Spleen (tissue), 7 donors: ENCODE measurements around the gene MYO18B.

ENCODE experiments used
- CTCF ChIP-seq, 11 experiments: fragments of 200-600 bp in 7 of 11; fragments of 450-650 bp in 4 of 11; sonication (generic) in 4 of 11; IDR thresholded peaks in 8 of 11; conservative IDR thresholded peaks in 3 of 11; 1 replicate in 7 of 11; 2 replicates in 4 of 11; pipeline versions ENCODE4 v1.4.0 to v1.8.0; 2016 to 2021; ENCODE audit warnings: antibody characterized with exemption in 11 of 11, inconsistent platforms in 4 of 11, mild to moderate bottlenecking in 1 of 11
- POLR2A ChIP-seq, 3 donors: fragments of 450-650 bp; IDR thresholded peaks; one replicate each; pipeline ENCODE4 v1.5.1; 2017; ENCODE audit warnings: antibody characterized with exemption in 3 of 3, mild to moderate bottlenecking in 1 of 3
- POLR2AphosphoS5 ChIP-seq, 3 donors: sonication (generic); formaldehyde crosslinking; IDR thresholded peaks; one replicate each; pipeline ENCODE4 v1.5.1; 2017; ENCODE audit warnings: antibody characterized with exemption in 3 of 3
- donor health status: DM: no; HTN: no; CAD: no; lungs with moderate emphysema.
- donor health status: DM: no; HTN: no; CAD: no.
- donor health status: DM: no; HTN: no; CAD: no.

GRCh38 chr22:25829237-25829636 is 87.2 kb downstream of the MYO18B start:
- TF ChIP-seq POLR2AphosphoS5 (IDR thresholded peaks at IDR 0.05) (no peak), CTCF (IDR thresholded peaks at IDR 0.05 in 8 of 11, conservative IDR thresholded peaks at IDR 0.05 in 3 of 11) (no peak), POLR2A (IDR thresholded peaks at IDR 0.05) (no peak)
